ENCODE data around the gene PURB. TPM values are rescaled to one million over a fixed set of nuclear protein-coding genes. Genes with fewer than 3 reads are reported as not detected.

Gene PURB
- total RNA-seq, 4 donors from 2014 or later, result 20.7 to 33.1 (median 22.1) TPM

- TF ChIP-seq CTCF (IDR thresholded peaks at IDR 0.05; ENCODE audit: low read depth), result no peak
Measured at GRCh38 chr7:44899443-44899842, 14.1 kb upstream of the PURB start.

- TF ChIP-seq CTCF (IDR thresholded peaks at IDR 0.05; ENCODE audit: low read depth), result no peak
Measured at GRCh38 chr7:44898039-44898438, 12.7 kb upstream of the PURB start.

GRCh38 chr7:44897309-44897708 lies 12.0 kb upstream of the PURB start:
- TF ChIP-seq CTCF (IDR thresholded peaks at IDR 0.05; ENCODE audit: low read depth), result no peak

- TF ChIP-seq CTCF (IDR thresholded peaks at IDR 0.05; ENCODE audit: low read depth), result no peak
Measured at GRCh38 chr7:44894888-44895580, 9.7 kb upstream of the PURB start.

GRCh38 chr7:44893710-44894234 lies 8.4 kb upstream of the PURB start:
- no peak for TF ChIP-seq CTCF (IDR thresholded peaks at IDR 0.05; ENCODE audit: low read depth)

- TF ChIP-seq CTCF (IDR thresholded peaks at IDR 0.05; ENCODE audit: low read depth), result no peak
Measured at GRCh38 chr7:44891791-44892190, 6.5 kb upstream of the PURB start.

- no peak for TF ChIP-seq CTCF (IDR thresholded peaks at IDR 0.05; ENCODE audit: low read depth)
Measured at GRCh38 chr7:44891372-44891771, 6.0 kb upstream of the PURB start.

Data from subcutaneous adipose tissue (tissue), 4 donors.